Activated naive CD8-positive, alpha-beta T cell (primary cell): ENCODE data around the gene MAPKAP1.
"Not testable (repeated sequence)": the region's sequence is repeated elsewhere in the genome, so short reads cannot be mapped to it uniquely, and the experiment has no call there.

Experiments
- H3K27ac Mint-ChIP-seq: one replicate; pipeline ENCODE4 v1.8.0; 2021; ENCODE audit warnings: mixed read lengths
- H3K27me3 Mint-ChIP-seq: one replicate; pipeline ENCODE4 v1.8.0; 2021; ENCODE audit warnings: mixed read lengths
- H3K36me3 Mint-ChIP-seq: one replicate; pipeline ENCODE4 v1.8.0; 2021; ENCODE audit warnings: mixed read lengths
- H3K4me1 Mint-ChIP-seq: one replicate; pipeline ENCODE4 v1.8.0; 2021; ENCODE audit warnings: low read depth, mixed read lengths
- H3K4me3 Mint-ChIP-seq: one replicate; pipeline ENCODE4 v1.8.0; 2021; ENCODE audit warnings: mild to moderate bottlenecking, mixed read lengths
- H3K9me3 Mint-ChIP-seq: one replicate; pipeline ENCODE4 v1.8.0; 2021; ENCODE audit warnings: low read depth, mixed read lengths

MAPKAP1 gene

DNA sequence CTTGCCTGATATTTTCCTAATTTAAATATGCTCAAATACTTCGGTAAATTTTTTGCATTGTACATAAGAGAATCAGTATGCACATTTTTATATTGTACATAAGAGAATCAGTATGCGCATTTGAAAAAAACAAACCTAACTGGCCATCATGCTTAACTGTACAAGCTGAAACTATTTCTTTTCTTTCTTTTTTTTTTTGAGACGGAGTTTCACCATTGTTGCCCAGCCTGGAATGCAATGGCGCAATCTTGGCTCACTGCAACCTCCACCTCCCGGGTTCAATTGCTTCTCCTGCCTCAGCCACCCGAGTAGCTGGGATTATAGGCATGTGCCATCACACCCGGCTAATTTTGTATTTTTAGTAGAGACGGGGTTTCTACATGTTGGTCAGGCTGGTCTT is 11.5 kb downstream of the MAPKAP1 start:
- H3K4me3 Mint-ChIP-seq, H3K9me3 Mint-ChIP-seq, H3K27me3 Mint-ChIP-seq, H3K27ac Mint-ChIP-seq: not testable (repeated sequence)
- H3K36me3 Mint-ChIP-seq: peaks cover 10% of the 10 kb centered on the region
- H3K4me1 Mint-ChIP-seq: peaks cover 47% of the 10 kb centered on the region

DNA sequence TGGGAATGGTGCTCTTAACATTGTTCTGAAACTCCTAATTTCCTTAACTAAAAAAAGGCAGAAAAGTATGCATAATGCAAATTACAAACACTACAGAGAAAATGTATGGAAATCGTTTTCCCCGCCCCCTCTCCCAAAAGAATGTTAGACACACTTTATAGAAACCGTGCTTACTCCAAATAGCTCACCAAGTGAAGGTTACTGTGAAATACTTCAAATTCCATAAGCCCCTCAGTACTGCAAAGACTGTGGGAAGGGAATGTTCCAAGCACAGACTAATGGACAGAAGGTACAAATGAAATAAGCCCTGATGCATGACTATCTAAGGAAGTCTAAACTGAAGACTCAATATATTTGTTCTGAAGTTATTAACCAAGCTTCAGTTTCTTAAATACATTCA is 12.5 kb downstream of the MAPKAP1 start:
- peaks cover 47% of the 10 kb centered on the region for H3K4me1 Mint-ChIP-seq
- peaks cover 14% of the 10 kb centered on the region for H3K36me3 Mint-ChIP-seq
- no peak overlapping the region for H3K4me3 Mint-ChIP-seq
- no peaks in the 10 kb centered on the region for H3K27me3 Mint-ChIP-seq
- H3K9me3 Mint-ChIP-seq: no peaks in the 10 kb centered on the region
- H3K27ac Mint-ChIP-seq: no peak overlapping the region

DNA sequence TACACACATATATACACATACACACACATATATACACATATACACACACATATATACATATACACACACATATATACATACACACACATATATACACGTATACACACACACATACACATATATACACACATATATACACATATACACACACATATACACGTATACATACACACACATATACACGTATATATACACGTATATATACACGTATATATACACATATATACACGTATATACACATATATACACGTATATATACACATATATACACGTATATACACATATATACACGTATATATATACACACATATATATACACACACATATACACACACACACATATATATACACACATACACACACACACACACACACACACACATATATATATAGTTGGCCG is 13.5 kb downstream of the MAPKAP1 start:
- peaks cover 14% of the 10 kb centered on the region for H3K36me3 Mint-ChIP-seq
- not testable (repeated sequence) for H3K27me3 Mint-ChIP-seq, H3K4me3 Mint-ChIP-seq, H3K27ac Mint-ChIP-seq, H3K9me3 Mint-ChIP-seq
- peaks cover 43% of the 10 kb centered on the region for H3K4me1 Mint-ChIP-seq

DNA sequence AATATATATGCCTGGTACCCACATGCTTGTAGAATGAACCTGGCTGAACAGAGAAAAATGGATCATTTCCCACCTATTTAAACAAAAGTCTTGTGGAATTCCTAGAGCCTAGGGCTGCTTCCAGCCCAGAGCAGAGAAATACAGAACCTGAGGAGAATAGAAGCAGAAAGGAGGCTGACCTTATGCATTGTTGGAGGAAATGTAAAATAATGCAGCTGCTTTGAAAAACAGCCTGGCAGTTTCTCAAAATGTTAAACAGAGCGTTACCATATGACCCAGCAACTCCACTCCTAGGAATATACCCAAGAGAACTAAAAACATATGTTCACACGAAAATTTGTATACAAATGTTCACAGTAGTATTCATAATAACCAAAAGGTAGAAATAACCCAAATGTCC is 15.1 kb downstream of the MAPKAP1 start:
- H3K4me1 Mint-ChIP-seq: peaks cover 34% of the 10 kb centered on the region
- no peaks in the 10 kb centered on the region for H3K27me3 Mint-ChIP-seq
- H3K27ac Mint-ChIP-seq: no peak overlapping the region
- no peaks in the 10 kb centered on the region for H3K9me3 Mint-ChIP-seq
- peaks cover 14% of the 10 kb centered on the region for H3K36me3 Mint-ChIP-seq
- no peak overlapping the region for H3K4me3 Mint-ChIP-seq

DNA sequence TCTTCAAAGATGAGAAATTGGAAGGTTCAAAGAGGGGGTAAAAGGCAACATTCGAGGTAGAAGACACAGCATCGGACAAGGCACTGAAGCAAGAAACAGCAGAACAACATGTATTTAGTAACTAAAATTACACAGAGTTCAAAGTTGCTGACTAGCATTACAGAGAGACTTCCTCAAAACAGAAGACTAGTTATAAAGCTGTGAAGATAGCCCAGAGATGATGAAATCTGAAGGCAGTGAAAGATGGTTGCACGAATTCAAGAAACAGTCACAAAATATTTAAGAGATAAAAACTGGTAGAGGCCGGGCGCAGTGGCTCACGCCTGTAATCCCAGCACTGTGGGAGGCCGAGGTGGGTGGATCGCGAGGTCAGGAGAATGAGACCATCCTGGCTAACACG is 16.3 kb downstream of the MAPKAP1 start:
- Mint-ChIP-seq H3K36me3 (peaks cover 15% of the 10 kb centered on the region), H3K27ac (no peak overlapping the region), H3K4me3 (no peak overlapping the region), H3K27me3 (no peaks in the 10 kb centered on the region), H3K4me1 (peaks cover 31% of the 10 kb centered on the region), H3K9me3 (no peaks in the 10 kb centered on the region)

DNA sequence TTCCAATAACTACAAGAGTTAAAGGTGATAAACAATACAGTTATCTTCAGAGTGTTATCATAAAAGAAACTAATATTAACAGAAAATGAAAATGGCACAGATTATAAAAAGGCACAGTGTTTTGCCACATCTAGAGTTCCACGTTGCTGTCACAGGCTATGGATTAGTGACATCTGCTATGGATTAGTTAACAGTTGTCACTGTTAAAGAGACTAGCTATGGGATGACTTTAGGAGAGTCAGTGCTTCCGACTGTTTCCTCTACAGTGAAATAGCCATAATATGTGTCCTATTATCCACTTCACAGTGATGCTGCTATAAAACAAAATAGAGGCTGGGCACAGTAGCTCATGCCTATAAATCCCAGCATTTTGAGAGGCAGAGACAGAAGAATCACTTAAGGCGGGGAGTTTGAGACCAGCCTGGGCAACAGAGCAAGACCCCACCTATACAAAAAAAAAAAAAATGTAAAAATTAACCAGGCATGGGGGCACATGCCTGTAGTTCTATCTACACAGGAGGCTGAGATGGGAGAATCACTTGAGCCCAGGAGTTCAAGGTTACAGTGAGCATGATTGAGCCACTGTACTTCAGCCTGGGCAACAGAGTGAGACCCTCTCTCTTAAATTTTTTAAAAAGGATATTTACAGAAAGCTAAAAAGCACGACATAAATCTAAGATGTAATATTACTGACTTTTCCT is 19.7 kb downstream of the MAPKAP1 start:
- Mint-ChIP-seq H3K4me3 (no peak overlapping the region), H3K36me3 (peaks cover 24% of the 10 kb centered on the region), H3K27ac (no peak overlapping the region), H3K4me1 (peaks cover 31% of the 10 kb centered on the region), H3K9me3 (no peaks in the 10 kb centered on the region), H3K27me3 (no peaks in the 10 kb centered on the region)

DNA sequence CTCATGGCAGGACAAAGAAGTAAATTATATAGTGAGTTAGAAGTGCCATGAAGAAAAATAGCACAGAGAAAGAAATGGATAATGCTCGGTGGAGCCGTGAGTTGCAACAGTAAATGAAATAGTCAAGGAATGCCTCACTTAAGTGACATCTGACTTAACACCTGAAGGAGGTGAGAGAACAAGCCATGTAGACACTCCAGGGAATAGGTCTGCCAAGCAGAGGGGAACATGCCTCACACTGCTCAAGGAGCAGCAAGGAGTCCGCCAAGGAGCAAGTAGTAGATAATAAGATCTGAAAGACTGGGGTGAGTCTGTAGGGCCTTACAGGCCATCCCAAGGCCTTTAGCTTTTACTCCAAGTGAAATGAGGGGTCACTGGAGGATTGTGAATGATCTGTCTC is 21.8 kb downstream of the MAPKAP1 start:
- Mint-ChIP-seq H3K27me3 (no peaks in the 10 kb centered on the region), H3K27ac (no peak overlapping the region), H3K4me3 (no peak overlapping the region), H3K36me3 (peaks cover 12% of the 10 kb centered on the region), H3K4me1 (peaks cover 30% of the 10 kb centered on the region), H3K9me3 (no peaks in the 10 kb centered on the region)

DNA sequence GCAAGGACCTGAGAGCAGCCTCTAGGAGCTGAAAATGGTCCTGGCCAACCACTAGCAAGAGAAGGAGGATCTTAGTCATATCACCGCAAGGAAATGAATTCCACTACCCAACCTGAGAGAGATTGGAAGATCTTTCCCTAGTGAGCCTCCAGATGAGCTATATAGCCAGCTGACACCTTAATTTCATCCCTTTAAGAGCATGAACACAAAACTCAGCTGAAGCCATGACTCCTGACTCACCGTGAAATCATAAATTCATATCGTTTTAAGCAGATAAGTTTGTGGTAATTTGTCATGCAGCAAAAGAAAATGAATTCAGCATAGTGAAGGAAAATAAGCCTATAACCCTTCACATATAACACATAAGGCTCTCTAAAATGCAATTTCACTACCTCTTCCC is 23.5 kb downstream of the MAPKAP1 start:
- no peaks in the 10 kb centered on the region for H3K9me3 Mint-ChIP-seq
- no peak overlapping the region for H3K4me3 Mint-ChIP-seq
- peaks cover 11% of the 10 kb centered on the region for H3K36me3 Mint-ChIP-seq
- H3K27me3 Mint-ChIP-seq: no peaks in the 10 kb centered on the region
- H3K27ac Mint-ChIP-seq: peak overlapping the region; percentile 25
- H3K4me1 Mint-ChIP-seq: peaks cover 27% of the 10 kb centered on the region

DNA sequence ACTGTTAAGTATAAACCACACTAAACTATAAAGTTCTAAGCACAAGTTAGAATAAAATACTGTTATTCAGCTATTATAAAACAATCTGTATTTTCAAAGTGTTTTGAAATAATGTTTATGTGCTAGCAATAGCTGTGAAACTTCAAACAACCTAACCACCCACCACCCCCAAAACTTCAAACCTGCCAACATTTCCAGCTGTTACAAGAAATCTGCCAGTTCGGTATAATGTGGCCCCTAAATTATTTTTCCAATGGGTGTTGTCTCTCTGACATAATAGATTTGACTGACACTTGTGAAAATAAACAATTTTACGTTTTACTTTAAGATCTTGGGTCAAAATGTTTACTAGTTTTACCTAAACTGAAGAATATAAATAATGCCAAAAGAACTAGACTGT is 24.7 kb downstream of the MAPKAP1 start:
- no peaks in the 10 kb centered on the region for H3K9me3 Mint-ChIP-seq
- H3K27me3 Mint-ChIP-seq: no peaks in the 10 kb centered on the region
- H3K4me3 Mint-ChIP-seq: no peak overlapping the region
- peaks cover 11% of the 10 kb centered on the region for H3K36me3 Mint-ChIP-seq
- no peak overlapping the region for H3K27ac Mint-ChIP-seq
- peaks cover 29% of the 10 kb centered on the region for H3K4me1 Mint-ChIP-seq

DNA sequence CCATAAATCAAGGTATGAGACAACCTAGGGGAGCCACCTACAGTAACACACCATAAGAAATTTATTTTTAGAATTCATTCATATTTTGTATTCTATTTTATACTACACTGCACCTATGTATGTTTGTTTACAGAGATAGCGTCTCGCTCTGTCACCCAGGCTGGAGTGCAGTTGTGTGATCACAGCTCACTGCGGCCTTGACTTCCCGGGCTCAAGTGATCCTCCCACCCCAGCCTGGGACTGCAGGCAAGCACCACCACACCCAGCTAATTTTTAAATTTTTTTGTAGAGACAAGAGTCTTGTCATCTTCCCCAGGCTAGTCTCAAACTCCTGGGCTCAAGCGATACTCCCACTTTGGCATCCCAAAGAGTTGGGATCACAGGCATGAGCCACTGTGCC is 25.4 kb downstream of the MAPKAP1 start:
- Mint-ChIP-seq H3K4me1 (peaks cover 32% of the 10 kb centered on the region), H3K9me3 (no peaks in the 10 kb centered on the region), H3K36me3 (peaks cover 11% of the 10 kb centered on the region), H3K27me3 (no peaks in the 10 kb centered on the region), H3K27ac (no peak overlapping the region), H3K4me3 (no peak overlapping the region)

DNA sequence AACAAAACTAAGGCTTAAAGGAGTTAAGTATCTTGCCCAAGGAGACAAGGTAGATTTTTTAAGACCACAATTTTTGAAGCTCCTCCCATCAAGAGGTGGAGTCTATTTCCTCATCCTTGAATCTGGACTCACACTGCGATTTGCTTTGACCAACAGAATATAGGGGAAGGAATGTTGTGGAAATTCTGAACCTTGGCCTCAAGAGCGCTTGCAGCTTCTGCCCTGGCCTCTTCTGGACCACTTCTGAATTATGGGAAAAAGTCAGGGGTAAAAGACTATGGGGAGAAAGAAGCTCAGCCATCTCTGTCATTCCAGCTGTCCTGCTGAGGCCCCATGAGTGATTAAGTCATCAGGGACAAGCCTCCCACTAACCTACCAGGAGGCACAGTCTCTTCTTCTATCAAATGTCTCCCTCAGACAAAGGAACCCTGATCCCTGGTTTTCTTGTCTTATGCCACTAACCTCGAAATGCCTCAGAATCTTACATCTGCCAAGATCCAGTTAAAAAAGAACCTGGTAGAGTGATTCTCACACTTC is 25.9 kb downstream of the MAPKAP1 start:
- H3K27me3 Mint-ChIP-seq: no peaks in the 10 kb centered on the region
- no peak overlapping the region for H3K4me3 Mint-ChIP-seq
- H3K4me1 Mint-ChIP-seq: peaks cover 33% of the 10 kb centered on the region
- H3K36me3 Mint-ChIP-seq: peaks cover 11% of the 10 kb centered on the region
- no peak overlapping the region for H3K27ac Mint-ChIP-seq
- no peaks in the 10 kb centered on the region for H3K9me3 Mint-ChIP-seq

DNA sequence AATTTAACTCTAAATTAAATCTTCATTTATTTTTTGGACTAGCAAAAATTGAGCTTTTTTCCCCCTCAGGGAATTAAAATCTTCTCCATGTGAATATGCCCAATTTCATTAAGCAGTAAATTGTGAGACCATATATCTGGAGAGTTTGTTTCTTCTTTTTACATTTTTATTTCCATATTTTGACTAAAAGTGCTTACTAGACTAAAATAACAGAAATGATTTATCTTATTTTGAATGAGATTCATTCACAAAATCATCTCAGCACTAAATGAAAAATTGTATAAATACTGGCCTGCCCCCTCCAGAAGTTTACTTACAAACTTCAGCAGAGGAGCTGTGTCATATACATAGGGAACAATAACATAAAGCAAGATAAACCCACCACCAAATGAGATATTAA is 26.6 kb downstream of the MAPKAP1 start:
- no peaks in the 10 kb centered on the region for H3K27me3 Mint-ChIP-seq
- H3K36me3 Mint-ChIP-seq: peaks cover 9% of the 10 kb centered on the region
- H3K4me1 Mint-ChIP-seq: peaks cover 37% of the 10 kb centered on the region
- H3K4me3 Mint-ChIP-seq: no peak overlapping the region
- no peaks in the 10 kb centered on the region for H3K9me3 Mint-ChIP-seq
- H3K27ac Mint-ChIP-seq: no peak overlapping the region

DNA sequence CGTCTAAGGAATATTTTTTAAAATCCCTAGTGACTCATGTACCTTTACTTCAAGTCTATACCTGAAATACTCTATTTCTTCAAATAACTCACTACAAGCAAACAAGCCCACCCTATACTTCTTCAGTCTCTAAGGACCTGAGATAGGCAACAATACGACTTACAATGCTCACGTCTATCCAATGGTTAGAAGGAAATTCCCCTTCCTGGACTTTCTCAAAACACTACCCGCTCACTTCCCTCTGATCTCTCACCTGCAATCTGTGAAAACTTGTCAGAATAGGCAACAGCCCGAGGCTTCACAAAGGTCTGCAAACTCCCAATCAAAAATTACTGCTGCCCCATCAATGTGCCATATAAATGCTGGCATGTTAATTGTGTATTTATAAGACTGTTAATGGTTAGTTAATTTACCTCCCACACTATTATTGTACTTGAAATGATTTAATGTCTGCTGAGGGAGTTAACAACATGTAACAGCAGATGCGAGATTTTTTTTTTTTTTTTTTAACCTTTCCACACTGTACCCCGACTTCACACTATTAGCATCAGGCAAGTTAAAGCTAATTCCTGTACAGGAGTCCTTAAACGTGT is 27.3 kb downstream of the MAPKAP1 start:
- no peaks in the 10 kb centered on the region for H3K27me3 Mint-ChIP-seq
- no peak overlapping the region for H3K4me3 Mint-ChIP-seq
- H3K27ac Mint-ChIP-seq: no peak overlapping the region
- H3K36me3 Mint-ChIP-seq: peaks cover 7% of the 10 kb centered on the region
- H3K4me1 Mint-ChIP-seq: peaks cover 43% of the 10 kb centered on the region
- no peaks in the 10 kb centered on the region for H3K9me3 Mint-ChIP-seq

DNA sequence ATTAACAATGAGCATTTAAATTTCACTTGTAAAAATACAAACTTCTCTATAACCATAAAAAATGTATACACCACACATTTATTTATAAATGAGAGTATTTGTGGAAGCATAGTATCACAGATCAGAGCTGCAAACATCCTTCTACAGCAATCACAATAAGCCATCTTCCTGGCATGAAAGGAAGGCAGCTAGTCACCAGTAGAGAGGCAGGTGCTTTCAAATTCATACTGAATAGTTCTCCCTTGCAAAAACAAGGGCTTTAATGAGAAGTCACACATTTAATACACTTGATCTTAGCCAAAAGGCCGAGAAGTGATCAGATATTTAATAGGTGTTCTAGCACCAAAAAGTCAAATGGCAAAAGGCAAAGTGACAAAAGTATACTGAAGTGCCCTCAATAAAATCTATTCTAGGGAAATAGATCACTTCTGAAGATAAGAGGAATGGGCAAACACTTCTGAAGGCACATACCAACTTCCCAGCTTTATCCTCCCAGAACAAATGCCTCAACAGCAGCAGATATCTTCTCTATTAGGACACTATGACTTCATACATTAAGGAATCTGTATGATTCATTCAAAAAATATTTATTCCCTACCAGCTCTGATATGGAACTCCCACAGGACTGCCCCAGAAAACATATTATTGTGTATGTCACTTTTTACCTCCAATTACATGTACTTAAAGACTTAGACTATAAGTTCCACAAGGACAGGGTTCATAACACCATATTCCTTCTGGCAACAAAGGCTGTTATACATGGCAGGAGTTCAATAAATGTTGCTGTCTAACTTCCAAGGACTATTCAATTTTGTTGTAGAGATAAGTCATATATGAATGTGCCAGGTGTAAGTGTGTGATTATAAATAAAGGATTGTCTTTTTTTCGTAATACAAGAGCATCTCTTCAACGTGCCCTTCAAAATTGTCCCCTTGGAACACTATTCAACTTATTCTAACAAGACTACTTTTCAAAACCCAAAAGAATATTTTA is 31.7 kb downstream of the MAPKAP1 start:
- Mint-ChIP-seq H3K9me3 (no peaks in the 10 kb centered on the region), H3K36me3 (peaks cover 8% of the 10 kb centered on the region), H3K4me3 (no peak overlapping the region), H3K27ac (no peak overlapping the region), H3K27me3 (no peaks in the 10 kb centered on the region), H3K4me1 (peaks cover 29% of the 10 kb centered on the region)

DNA sequence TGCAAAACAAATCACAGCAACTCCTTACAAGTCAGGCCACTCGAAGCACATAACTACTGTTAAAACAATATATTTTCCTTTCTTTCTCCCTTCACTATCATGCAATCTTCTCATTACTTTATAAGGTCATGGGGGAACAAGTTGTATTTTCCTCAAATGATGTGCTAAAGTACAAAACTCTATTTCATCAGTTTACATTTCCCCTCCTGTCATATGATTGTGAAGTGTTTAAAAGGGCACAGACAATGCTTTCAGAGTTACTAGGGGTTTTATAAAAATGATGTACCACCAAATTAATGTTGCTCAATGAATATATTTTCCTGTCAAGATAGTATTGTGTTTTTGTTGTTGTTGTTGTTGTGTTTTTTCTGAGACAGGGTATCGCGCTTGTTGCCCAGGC is 34.1 kb downstream of the MAPKAP1 start:
- Mint-ChIP-seq H3K36me3 (peaks cover 11% of the 10 kb centered on the region), H3K4me1 (peaks cover 24% of the 10 kb centered on the region), H3K27me3 (no peaks in the 10 kb centered on the region), H3K4me3 (no peak overlapping the region), H3K9me3 (no peaks in the 10 kb centered on the region), H3K27ac (no peak overlapping the region)
